Cardiac fibroblast (primary cell): ENCODE measurements around the gene CAPN11.
"Not testable (repeated sequence)": the region's sequence is repeated elsewhere in the genome, so short reads cannot be mapped to it uniquely, and the experiment has no call there.

Source experiments
- DNase-seq, 2 donors: peaks; one replicate each; pipeline versions ENCODE4 v3.0.0 to v3.0.0-alpha.2; 2010; ENCODE audit warnings: low read depth in 2 of 2
- H3K4me3 ChIP-seq, 2 donors: replicated peaks in 1 of 2; 1 replicate in 1 of 2; 2 replicates in 1 of 2; pipeline ENCODE4 v1.5.1; 2011; ENCODE audit warnings: low read depth in 2 of 2, low read length in 2 of 2, mild to moderate bottlenecking in 2 of 2, moderate library complexity in 1 of 2
- TF ChIP-seq, protein P1 (sequence below): IDR thresholded peaks from one replicate; pipeline ENCODE4 v1.5.1; 2011; ENCODE audit warnings: low read depth, mild to moderate bottlenecking, low read length, inconsistent platforms

Gene CAPN11

DNA sequence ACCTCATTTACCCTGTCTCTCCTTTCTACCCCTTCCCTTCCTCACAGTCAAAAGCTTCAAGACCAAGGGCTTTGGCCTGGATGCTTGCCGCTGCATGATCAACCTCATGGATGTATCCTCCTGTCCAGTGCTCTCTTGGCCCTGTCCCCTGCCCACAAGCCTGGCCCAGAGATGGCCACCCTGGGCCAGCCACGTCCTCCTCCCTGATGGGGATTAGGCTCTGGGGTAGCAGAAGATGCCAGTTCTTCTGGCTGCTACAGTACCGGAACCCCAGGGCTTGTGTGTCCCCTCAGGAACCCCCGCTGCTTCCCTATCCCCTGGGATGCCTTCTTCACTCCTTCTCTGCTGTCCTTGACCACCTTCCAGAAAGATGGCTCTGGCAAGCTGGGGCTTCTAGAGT is 22.3 kb downstream of the CAPN11 start:
- TF ChIP-seq, protein P1, sequence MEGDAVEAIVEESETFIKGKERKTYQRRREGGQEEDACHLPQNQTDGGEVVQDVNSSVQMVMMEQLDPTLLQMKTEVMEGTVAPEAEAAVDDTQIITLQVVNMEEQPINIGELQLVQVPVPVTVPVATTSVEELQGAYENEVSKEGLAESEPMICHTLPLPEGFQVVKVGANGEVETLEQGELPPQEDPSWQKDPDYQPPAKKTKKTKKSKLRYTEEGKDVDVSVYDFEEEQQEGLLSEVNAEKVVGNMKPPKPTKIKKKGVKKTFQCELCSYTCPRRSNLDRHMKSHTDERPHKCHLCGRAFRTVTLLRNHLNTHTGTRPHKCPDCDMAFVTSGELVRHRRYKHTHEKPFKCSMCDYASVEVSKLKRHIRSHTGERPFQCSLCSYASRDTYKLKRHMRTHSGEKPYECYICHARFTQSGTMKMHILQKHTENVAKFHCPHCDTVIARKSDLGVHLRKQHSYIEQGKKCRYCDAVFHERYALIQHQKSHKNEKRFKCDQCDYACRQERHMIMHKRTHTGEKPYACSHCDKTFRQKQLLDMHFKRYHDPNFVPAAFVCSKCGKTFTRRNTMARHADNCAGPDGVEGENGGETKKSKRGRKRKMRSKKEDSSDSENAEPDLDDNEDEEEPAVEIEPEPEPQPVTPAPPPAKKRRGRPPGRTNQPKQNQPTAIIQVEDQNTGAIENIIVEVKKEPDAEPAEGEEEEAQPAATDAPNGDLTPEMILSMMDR, result no peak
- no peak overlapping the region for H3K4me3 ChIP-seq
- DNase-seq, result no peak

DNA sequence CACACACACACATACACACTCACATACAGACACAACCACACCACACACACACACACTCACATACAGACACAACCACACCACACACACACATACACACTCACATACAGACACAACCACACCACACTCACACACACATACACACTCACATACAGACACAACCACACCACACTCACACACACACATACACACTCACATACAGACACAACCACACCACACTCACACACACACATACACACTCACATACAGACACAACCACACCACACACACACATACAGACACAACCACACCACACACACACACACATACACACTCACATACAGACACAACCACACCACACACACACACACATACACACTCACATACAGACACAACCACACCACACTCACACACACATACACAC is 23.2 kb downstream of the CAPN11 start:
- not testable (repeated sequence) for DNase-seq

DNA sequence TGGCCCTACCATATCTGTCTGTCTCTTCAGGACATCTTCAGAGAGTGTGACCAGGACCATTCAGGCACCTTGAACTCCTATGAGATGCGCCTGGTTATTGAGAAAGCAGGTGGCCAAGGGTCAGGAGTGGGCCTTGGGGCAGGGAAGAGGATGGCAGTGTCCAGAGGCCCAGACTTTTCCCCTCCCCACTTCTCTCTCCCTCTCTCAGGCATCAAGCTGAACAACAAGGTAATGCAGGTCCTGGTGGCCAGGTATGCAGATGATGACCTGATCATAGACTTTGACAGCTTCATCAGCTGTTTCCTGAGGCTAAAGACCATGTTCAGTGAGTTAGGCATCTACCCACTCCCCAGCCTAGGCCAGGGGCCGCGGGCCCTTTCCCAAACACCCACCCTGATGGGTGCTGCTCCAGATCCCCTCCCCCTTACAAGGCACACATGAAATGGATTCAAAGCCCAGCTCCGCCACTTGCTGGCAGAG is 24.3 kb downstream of the CAPN11 start:
- H3K4me3 ChIP-seq, result no peak overlapping the region
- TF ChIP-seq, protein P1, result no peak
- no peak for DNase-seq

More for the DNA sequence above, 23.2 kb downstream of the CAPN11 start:
- not testable (repeated sequence) for H3K4me3 ChIP-seq

- DNase-seq, result no peak
- TF ChIP-seq, protein P1, result no peak
- no peak overlapping the region for H3K4me3 ChIP-seq
Observed at GRCh38 chr6:44183783-44184182, 25.2 kb downstream of the CAPN11 start.

GRCh38 chr6:44185356-44185755 is 26.7 kb downstream of the CAPN11 start:
- DNase-seq, result not testable (repeated sequence)

DNA sequence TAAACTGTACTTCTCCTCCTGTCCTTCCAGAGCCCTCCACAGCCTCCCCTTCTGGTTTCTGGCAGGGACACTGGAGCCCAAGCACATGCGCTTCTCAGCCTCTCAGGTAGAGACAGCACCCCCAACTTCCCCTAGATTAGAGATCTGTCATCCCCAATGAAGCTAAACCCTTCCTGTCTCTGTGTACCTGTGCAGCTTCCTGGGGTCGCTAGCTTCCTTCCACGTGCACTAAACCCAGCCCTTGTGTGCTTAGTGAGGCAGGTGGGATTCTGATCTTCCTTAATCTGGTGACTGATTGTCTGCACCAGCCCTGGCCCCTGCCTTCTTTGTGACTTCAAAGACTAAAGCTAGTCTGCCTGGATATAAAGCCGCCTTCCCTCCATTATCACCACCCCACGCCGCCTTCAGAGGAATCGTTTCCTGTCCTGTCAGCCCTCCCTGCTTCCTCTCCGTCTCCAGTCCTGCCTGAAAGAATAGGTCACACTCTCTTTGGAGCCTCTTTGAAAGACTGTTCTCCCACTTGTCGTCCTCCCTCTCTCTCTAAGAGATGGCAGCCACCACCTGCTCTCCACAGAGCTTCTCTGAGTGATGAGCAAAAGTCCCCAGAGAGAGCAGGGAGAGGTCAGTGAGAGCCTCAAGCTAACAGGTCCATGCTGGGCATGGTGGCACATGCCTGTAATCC is 27.5 kb downstream of the CAPN11 start:
- no peak overlapping the region for H3K4me3 ChIP-seq
- TF ChIP-seq, protein P1, result no peak
- DNase-seq, result no peak

More at GRCh38 chr6:44185356-44185755, 26.7 kb downstream of the CAPN11 start:
- not testable (repeated sequence) for H3K4me3 ChIP-seq

DNA sequence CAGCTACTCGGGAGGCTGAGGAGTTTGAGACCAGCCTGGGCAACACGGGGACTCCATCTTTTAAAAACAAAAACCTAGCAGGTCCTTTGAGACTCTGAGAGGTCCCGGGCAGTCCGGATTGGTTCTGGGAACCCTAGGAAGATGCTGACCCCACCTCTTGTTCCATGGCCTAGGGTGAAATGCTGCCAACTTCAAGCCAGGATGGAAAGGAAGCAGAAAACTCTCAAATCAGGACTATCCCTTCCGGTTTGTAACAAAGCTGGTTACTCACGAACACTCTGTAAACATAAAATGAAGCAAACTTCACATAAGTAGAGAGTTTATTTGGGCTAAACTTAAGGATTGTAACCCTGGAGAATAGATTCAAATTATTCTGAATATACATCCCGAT is 28.0 kb downstream of the CAPN11 start:
- TF ChIP-seq, protein P1, result no peak
- no peak overlapping the region for H3K4me3 ChIP-seq
- DNase-seq, result no peak

GRCh38 chr6:44188819-44189218 is 30.2 kb downstream of the CAPN11 start:
- DNase-seq, result no peak
- no peak overlapping the region for H3K4me3 ChIP-seq
- TF ChIP-seq, protein P1, result no peak
